WTC11 (cell line): ENCODE measurements around the gene E2F4. TPM values are rescaled to one million over a fixed set of nuclear protein-coding genes. Genes with fewer than 3 reads are reported as not detected.

Experiments
- CBFB ChIP-seq: sonication (generic); formaldehyde crosslinking; IDR thresholded peaks from 2 replicates; pipeline ENCODE4 v1.8.1; 2022; ENCODE audit warnings: mild to moderate bottlenecking, low read depth, missing genetic modification reagents
- ESRRA ChIP-seq: sonication (generic); formaldehyde crosslinking; IDR thresholded peaks from 2 replicates; pipeline ENCODE4 v1.8.1; 2022; ENCODE audit warnings: mild to moderate bottlenecking, missing genetic modification reagents, borderline replicate concordance
- GABPB1 ChIP-seq: sonication (generic); formaldehyde crosslinking; IDR thresholded peaks from 2 replicates; pipeline ENCODE4 v1.8.1; 2023; ENCODE audit warnings: mild to moderate bottlenecking, missing genetic modification reagents
- HMGA2 ChIP-seq: fragments of 250-450 bp; sonication (Bioruptor Pico); IDR thresholded peaks from 2 replicates; pipeline ENCODE4 v1.4.0; 2021; ENCODE audit warnings: mild to moderate bottlenecking, moderate library complexity
- KAT7 ChIP-seq: sonication (generic); formaldehyde crosslinking; IDR thresholded peaks from 2 replicates; pipeline ENCODE4 v1.8.1; 2023; ENCODE audit warnings: missing genetic modification reagents, mild to moderate bottlenecking, borderline replicate concordance
- MXD4 ChIP-seq: fragments of 250-450 bp; sonication (Bioruptor Pico); IDR thresholded peaks from 2 replicates; pipeline ENCODE4 v1.8.0; 2021; ENCODE audit warnings: mild to moderate bottlenecking, moderate library complexity, borderline replicate concordance
- MYBL2 ChIP-seq: sonication (generic); formaldehyde crosslinking; IDR thresholded peaks from 2 replicates; pipeline ENCODE4 v1.8.1; 2023; ENCODE audit warnings: mild to moderate bottlenecking, moderate library complexity, missing genetic modification reagents
- PRRX2 ChIP-seq: fragments of 250-450 bp; sonication (Bioruptor Pico); IDR thresholded peaks from 2 replicates; pipeline ENCODE4 v1.8.0; 2021; ENCODE audit warnings: mild to moderate bottlenecking
- RELA ChIP-seq: sonication (generic); formaldehyde crosslinking; IDR thresholded peaks from 2 replicates; pipeline ENCODE4 v1.8.1; 2022; ENCODE audit warnings: missing genetic modification reagents, mild to moderate bottlenecking, borderline replicate concordance
- RORB ChIP-seq: fragments of 250-450 bp; sonication (Bioruptor Pico); IDR thresholded peaks from 2 replicates; pipeline ENCODE4 v1.9.0; 2021; ENCODE audit warnings: mild to moderate bottlenecking
- SMAD3 ChIP-seq: sonication (generic); formaldehyde crosslinking; IDR thresholded peaks from 2 replicates; pipeline ENCODE4 v1.8.0; 2022; ENCODE audit warnings: missing genetic modification reagents, mild to moderate bottlenecking, borderline replicate concordance
- SMAD4 ChIP-seq: sonication (generic); formaldehyde crosslinking; IDR thresholded peaks from 2 replicates; pipeline ENCODE4 v1.8.0; 2022; ENCODE audit warnings: mild to moderate bottlenecking, missing genetic modification reagents
- ZBTB21 ChIP-seq: sonication (generic); formaldehyde crosslinking; IDR thresholded peaks from 2 replicates; pipeline ENCODE4 v1.8.1; 2023; ENCODE audit warnings: mild to moderate bottlenecking, missing genetic modification reagents, borderline replicate concordance
- ZNF263 ChIP-seq: sonication (generic); formaldehyde crosslinking; IDR thresholded peaks from 2 replicates; pipeline ENCODE4 v1.8.1; 2022; ENCODE audit warnings: low read depth, mild to moderate bottlenecking, moderate library complexity, missing genetic modification reagents
- ZNF671 ChIP-seq: fragments of 250-450 bp; sonication (Bioruptor Pico); IDR thresholded peaks from 2 replicates; pipeline ENCODE4 v1.8.0; 2021; ENCODE audit warnings: mild to moderate bottlenecking
- total RNA-seq: library from RNA; stranded (reverse); gene quantifications from 3 replicates; pipeline ENCODE4 v1.2.3, GENCODE V29; 2021
- TF ChIP-seq, protein P1 (sequence below): sonication (generic); formaldehyde crosslinking; IDR thresholded peaks from 2 replicates; pipeline ENCODE4 v1.8.1; 2022; ENCODE audit warnings: low read depth, mild to moderate bottlenecking, moderate library complexity, missing genetic modification reagents, borderline replicate concordance
- TF ChIP-seq, protein P2 (sequence below): fragments of 250-450 bp; sonication (Bioruptor Pico); IDR thresholded peaks from 2 replicates; pipeline ENCODE4 v2.1.2; 2022; ENCODE audit warnings: mild to moderate bottlenecking, moderate library complexity
- TF ChIP-seq, protein P3 (sequence below): fragments of 250-450 bp; sonication (Bioruptor Pico); IDR thresholded peaks from 2 replicates; pipeline ENCODE4 v1.8.0; 2021; ENCODE audit warnings: mild to moderate bottlenecking
- TF ChIP-seq, protein P4 (sequence below): sonication (generic); formaldehyde crosslinking; IDR thresholded peaks from 2 replicates; pipeline ENCODE4 v1.8.1; 2023; ENCODE audit warnings: mild to moderate bottlenecking, missing genetic modification reagents, moderate library complexity
- TF ChIP-seq, protein P5 (sequence below): fragments of 250-450 bp; sonication (Bioruptor Pico); IDR thresholded peaks from 2 replicates; pipeline ENCODE4 v1.9.0; 2021; ENCODE audit warnings: mild to moderate bottlenecking
- TF ChIP-seq, protein P6 (sequence below): sonication (generic); formaldehyde crosslinking; IDR thresholded peaks from 2 replicates; pipeline ENCODE4 v1.8.0; 2023; ENCODE audit warnings: missing genetic modification reagents, mild to moderate bottlenecking, borderline replicate concordance
- TF ChIP-seq, protein P7 (sequence below): sonication (generic); formaldehyde crosslinking; IDR thresholded peaks from 2 replicates; pipeline ENCODE4 v1.8.1; 2022; ENCODE audit warnings: low read depth, missing genetic modification reagents, borderline replicate concordance
- TF ChIP-seq, protein P8 (sequence below): sonication (generic); formaldehyde crosslinking; IDR thresholded peaks from 2 replicates; pipeline ENCODE4 v1.8.0; 2022; ENCODE audit warnings: mild to moderate bottlenecking, missing genetic modification reagents

Gene E2F4
- total RNA-seq, 1 experiment from 2014 or later, result 85.0 TPM

DNA sequence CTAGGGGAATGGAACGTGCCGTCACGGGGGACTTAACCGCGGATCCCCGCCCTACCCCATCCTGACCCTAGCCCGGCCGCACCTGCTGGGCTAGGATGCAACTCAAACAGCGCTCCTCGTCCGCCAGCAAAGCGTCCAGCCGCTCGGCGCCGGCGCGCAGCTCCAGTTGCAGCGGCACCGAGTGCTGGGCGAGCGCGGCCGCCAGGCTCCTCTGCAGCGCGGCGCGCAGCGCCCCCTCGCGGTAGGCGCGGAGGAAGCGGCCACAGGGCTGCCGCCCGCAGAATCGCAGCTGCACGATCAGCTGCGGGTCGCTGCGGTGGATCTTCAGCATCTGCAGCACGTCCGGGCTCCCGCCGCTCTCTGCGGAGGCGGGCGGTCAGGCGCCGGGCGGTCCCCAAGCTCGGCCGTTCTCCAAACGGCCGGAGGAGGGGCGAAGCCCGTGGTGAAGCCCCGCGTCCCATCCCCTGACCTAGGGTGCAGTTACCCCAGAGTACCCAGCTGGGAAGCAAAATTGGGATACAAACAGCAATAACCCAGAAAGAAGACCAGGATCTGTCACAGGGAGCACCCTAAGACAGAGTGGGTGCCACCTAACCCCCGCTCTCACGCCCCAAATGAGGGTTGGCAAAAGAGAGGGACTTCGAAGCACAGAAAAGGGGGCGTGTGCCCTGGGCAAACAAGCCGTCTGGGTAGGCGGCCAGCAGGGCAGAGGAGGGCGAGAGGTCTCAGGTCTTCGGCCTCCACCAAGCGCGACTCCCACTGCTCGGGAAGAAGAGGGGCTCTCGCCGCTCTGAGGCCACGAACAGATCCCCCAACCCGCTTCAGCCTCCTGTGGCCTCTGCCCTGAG, 36.4 kb upstream of the E2F4 start (continued):
- TF ChIP-seq, protein P1, sequence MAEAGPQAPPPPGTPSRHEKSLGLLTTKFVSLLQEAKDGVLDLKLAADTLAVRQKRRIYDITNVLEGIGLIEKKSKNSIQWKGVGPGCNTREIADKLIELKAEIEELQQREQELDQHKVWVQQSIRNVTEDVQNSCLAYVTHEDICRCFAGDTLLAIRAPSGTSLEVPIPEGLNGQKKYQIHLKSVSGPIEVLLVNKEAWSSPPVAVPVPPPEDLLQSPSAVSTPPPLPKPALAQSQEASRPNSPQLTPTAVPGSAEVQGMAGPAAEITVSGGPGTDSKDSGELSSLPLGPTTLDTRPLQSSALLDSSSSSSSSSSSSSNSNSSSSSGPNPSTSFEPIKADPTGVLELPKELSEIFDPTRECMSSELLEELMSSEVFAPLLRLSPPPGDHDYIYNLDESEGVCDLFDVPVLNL, result no peak
- TF ChIP-seq ZBTB21, result peak; percentile 60; the same call in 1 of the 2 replicates
- TF ChIP-seq ZNF263 (CRISPR knock-in tag), result no peak
- TF ChIP-seq, protein P2, sequence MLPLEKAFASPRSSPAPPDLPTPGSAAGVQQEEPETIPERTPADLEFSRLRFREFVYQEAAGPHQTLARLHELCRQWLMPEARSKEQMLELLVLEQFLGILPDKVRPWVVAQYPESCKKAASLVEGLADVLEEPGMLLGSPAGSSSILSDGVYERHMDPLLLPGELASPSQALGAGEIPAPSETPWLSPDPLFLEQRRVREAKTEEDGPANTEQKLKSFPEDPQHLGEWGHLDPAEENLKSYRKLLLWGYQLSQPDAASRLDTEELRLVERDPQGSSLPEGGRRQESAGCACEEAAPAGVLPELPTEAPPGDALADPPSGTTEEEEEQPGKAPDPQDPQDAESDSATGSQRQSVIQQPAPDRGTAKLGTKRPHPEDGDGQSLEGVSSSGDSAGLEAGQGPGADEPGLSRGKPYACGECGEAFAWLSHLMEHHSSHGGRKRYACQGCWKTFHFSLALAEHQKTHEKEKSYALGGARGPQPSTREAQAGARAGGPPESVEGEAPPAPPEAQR, result no peak
- TF ChIP-seq ESRRA (CRISPR knock-in tag), result no peak
- TF ChIP-seq SMAD4 (CRISPR knock-in tag), result no peak
- TF ChIP-seq RORB (CRISPR knock-in tag), result no peak
- TF ChIP-seq CBFB (CRISPR knock-in tag), result no peak
- peak; percentile 62; the same call in 1 of the 2 replicates for TF ChIP-seq KAT7 (CRISPR knock-in tag)
- no peak for TF ChIP-seq MYBL2 (CRISPR knock-in tag)
- TF ChIP-seq, protein P3, sequence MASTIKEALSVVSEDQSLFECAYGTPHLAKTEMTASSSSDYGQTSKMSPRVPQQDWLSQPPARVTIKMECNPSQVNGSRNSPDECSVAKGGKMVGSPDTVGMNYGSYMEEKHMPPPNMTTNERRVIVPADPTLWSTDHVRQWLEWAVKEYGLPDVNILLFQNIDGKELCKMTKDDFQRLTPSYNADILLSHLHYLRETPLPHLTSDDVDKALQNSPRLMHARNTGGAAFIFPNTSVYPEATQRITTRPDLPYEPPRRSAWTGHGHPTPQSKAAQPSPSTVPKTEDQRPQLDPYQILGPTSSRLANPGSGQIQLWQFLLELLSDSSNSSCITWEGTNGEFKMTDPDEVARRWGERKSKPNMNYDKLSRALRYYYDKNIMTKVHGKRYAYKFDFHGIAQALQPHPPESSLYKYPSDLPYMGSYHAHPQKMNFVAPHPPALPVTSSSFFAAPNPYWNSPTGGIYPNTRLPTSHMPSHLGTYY (CRISPR knock-in tag), result no peak
- no peak for TF ChIP-seq PRRX2
- TF ChIP-seq MXD4 (CRISPR knock-in tag), result no peak
- TF ChIP-seq RELA, result no peak
- TF ChIP-seq ZNF671 (CRISPR knock-in tag), result no peak
- TF ChIP-seq, protein P4, sequence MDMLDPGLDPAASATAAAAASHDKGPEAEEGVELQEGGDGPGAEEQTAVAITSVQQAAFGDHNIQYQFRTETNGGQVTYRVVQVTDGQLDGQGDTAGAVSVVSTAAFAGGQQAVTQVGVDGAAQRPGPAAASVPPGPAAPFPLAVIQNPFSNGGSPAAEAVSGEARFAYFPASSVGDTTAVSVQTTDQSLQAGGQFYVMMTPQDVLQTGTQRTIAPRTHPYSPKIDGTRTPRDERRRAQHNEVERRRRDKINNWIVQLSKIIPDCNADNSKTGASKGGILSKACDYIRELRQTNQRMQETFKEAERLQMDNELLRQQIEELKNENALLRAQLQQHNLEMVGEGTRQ (CRISPR knock-in tag), result 0 out of 2 replicates have a peak, but pooled peaks have one; percentile 30
- TF ChIP-seq GABPB1 (CRISPR knock-in tag), result peak; percentile 56; the same call in 1 of the 2 replicates
- TF ChIP-seq SMAD3, result no peak
- TF ChIP-seq, protein P5, sequence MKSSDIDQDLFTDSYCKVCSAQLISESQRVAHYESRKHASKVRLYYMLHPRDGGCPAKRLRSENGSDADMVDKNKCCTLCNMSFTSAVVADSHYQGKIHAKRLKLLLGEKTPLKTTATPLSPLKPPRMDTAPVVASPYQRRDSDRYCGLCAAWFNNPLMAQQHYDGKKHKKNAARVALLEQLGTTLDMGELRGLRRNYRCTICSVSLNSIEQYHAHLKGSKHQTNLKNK, result no peak
- TF ChIP-seq, protein P6, sequence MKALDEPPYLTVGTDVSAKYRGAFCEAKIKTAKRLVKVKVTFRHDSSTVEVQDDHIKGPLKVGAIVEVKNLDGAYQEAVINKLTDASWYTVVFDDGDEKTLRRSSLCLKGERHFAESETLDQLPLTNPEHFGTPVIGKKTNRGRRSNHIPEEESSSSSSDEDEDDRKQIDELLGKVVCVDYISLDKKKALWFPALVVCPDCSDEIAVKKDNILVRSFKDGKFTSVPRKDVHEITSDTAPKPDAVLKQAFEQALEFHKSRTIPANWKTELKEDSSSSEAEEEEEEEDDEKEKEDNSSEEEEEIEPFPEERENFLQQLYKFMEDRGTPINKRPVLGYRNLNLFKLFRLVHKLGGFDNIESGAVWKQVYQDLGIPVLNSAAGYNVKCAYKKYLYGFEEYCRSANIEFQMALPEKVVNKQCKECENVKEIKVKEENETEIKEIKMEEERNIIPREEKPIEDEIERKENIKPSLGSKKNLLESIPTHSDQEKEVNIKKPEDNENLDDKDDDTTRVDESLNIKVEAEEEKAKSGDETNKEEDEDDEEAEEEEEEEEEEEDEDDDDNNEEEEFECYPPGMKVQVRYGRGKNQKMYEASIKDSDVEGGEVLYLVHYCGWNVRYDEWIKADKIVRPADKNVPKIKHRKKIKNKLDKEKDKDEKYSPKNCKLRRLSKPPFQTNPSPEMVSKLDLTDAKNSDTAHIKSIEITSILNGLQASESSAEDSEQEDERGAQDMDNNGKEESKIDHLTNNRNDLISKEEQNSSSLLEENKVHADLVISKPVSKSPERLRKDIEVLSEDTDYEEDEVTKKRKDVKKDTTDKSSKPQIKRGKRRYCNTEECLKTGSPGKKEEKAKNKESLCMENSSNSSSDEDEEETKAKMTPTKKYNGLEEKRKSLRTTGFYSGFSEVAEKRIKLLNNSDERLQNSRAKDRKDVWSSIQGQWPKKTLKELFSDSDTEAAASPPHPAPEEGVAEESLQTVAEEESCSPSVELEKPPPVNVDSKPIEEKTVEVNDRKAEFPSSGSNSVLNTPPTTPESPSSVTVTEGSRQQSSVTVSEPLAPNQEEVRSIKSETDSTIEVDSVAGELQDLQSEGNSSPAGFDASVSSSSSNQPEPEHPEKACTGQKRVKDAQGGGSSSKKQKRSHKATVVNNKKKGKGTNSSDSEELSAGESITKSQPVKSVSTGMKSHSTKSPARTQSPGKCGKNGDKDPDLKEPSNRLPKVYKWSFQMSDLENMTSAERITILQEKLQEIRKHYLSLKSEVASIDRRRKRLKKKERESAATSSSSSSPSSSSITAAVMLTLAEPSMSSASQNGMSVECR (CRISPR knock-in tag), result peak; percentile 12; the same call in 1 of the 2 replicates
- no peak for TF ChIP-seq HMGA2 (CRISPR knock-in tag)
- TF ChIP-seq, protein P7, sequence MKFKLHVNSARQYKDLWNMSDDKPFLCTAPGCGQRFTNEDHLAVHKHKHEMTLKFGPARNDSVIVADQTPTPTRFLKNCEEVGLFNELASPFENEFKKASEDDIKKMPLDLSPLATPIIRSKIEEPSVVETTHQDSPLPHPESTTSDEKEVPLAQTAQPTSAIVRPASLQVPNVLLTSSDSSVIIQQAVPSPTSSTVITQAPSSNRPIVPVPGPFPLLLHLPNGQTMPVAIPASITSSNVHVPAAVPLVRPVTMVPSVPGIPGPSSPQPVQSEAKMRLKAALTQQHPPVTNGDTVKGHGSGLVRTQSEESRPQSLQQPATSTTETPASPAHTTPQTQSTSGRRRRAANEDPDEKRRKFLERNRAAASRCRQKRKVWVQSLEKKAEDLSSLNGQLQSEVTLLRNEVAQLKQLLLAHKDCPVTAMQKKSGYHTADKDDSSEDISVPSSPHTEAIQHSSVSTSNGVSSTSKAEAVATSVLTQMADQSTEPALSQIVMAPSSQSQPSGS (CRISPR knock-in tag), result no peak
- TF ChIP-seq, protein P8, sequence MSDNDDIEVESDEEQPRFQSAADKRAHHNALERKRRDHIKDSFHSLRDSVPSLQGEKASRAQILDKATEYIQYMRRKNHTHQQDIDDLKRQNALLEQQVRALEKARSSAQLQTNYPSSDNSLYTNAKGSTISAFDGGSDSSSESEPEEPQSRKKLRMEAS (CRISPR knock-in tag), result no peak
